MCF 10A (cell line): ENCODE results near the gene COX6B2. TPM values are rescaled to one million over a fixed set of nuclear protein-coding genes. Genes with fewer than 3 reads are reported as not detected.

Experiments
- BruUV-seq: library from RNA; stranded (reverse); fragments of 400-500 nt; replicated peaks from 2 replicates; lab custom pipeline; 2021; lab: Mats Ljungman, UMichigan
- CTCF ChIA-PET: fragments of 300-600 bp; sonication (Branson Sonifier 250); formaldehyde crosslinking; extraction: SDS; loops from one replicate; lab custom pipeline; 2021; ENCODE audit warnings: antibody characterized with exemption, inconsistent platforms; lab: Yijun Ruan, JAX
- POLR2A ChIA-PET: fragments of 300-600, 350-650 bp; sonication (Branson Sonifier 250); formaldehyde crosslinking; extraction: SDS; loops from one replicate; lab custom pipeline; 2020; ENCODE audit warnings: antibody characterized with exemption, inconsistent platforms; lab: Yijun Ruan, JAX
- DNase-seq: peaks from one replicate; pipeline ENCODE4 v3.0.0-alpha.2; 2018; ENCODE audit not compliant: unreplicated experiment
- H3K27ac Mint-ChIP-seq: one replicate; pipeline ENCODE4 v1.8.0; 2022; ENCODE audit warnings: mild to moderate bottlenecking, low read depth, mixed read lengths; ENCODE audit not compliant: unreplicated experiment
- H3K27me3 Mint-ChIP-seq: one replicate; pipeline ENCODE4 v1.8.0; 2022; ENCODE audit warnings: mixed read lengths; ENCODE audit not compliant: insufficient read depth, unreplicated experiment
- H3K36me3 Mint-ChIP-seq: one replicate; pipeline ENCODE4 v1.8.0; 2022; ENCODE audit warnings: mild to moderate bottlenecking, moderate library complexity, mixed read lengths; ENCODE audit not compliant: insufficient read depth, unreplicated experiment
- H3K4me1 Mint-ChIP-seq: one replicate; pipeline ENCODE4 v1.8.0; 2022; ENCODE audit warnings: mixed read lengths; ENCODE audit not compliant: insufficient read depth, unreplicated experiment
- H3K4me3 Mint-ChIP-seq: one replicate; pipeline ENCODE4 v1.8.0; 2022; ENCODE audit warnings: mild to moderate bottlenecking, moderate library complexity, mixed read lengths; ENCODE audit not compliant: unreplicated experiment
- H3K9me3 Mint-ChIP-seq: one replicate; pipeline ENCODE4 v1.8.0; 2022; ENCODE audit warnings: mixed read lengths; ENCODE audit not compliant: unreplicated experiment
- intact Hi-C: fragments of 100-400 bp; cut with micrococcal nuclease; formaldehyde crosslinking; loops from 2 replicates; pipeline ENCODE4 v1.14.1; 2022
- total RNA-seq: library from RNA; stranded (reverse); gene quantifications from 2 replicates; pipeline ENCODE4 v1.2.3, GENCODE V29; 2022
- TF ChIP-seq, protein P1 (sequence below): fragments of 200-600 bp; IDR thresholded peaks from one replicate; pipeline ENCODE4 v1.8.0; 2022; ENCODE audit warnings: antibody characterized with exemption, mild to moderate bottlenecking; ENCODE audit not compliant: unreplicated experiment

COX6B2 gene
- total RNA-seq, 1 experiment from 2014 or later: 0.33 TPM

DNA sequence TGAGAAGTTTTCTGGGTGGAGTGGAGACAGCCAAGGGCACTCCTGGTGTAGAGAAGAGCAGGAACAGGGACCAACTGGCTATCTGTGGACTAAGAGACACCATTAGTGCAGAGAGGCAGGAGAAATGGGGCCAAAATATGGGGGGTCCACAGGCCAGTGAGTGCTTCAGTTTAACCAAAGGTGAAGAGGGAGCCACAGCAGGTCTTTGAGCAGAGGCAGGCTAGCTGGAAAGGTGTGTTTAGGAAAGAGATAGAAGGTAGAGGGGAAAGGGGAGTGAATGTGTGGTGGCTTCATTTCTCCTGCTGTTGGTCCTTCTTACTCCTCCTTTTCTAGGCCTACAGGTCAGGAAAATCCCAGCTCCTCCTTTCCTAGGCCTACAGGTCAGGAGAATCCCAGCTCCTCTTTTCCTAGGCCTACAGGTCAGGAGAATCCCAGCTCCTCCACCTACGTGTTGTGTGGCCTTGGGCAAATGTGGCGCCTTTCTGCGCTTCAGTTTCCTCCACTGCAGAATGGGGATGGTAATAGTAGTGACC lies 28.1 kb upstream of the COX6B2 start:
- H3K4me3 Mint-ChIP-seq: peak overlapping the region; percentile 89
- peak overlapping the region; percentile 90 for H3K27ac Mint-ChIP-seq
- H3K4me1 Mint-ChIP-seq: peaks cover 26% of the 10 kb centered on the region
- no peaks in the 10 kb centered on the region for H3K9me3 Mint-ChIP-seq
- no peak for DNase-seq
- H3K36me3 Mint-ChIP-seq: peaks cover 32% of the 10 kb centered on the region
- no peaks in the 10 kb centered on the region for H3K27me3 Mint-ChIP-seq
- TF ChIP-seq, protein P1, sequence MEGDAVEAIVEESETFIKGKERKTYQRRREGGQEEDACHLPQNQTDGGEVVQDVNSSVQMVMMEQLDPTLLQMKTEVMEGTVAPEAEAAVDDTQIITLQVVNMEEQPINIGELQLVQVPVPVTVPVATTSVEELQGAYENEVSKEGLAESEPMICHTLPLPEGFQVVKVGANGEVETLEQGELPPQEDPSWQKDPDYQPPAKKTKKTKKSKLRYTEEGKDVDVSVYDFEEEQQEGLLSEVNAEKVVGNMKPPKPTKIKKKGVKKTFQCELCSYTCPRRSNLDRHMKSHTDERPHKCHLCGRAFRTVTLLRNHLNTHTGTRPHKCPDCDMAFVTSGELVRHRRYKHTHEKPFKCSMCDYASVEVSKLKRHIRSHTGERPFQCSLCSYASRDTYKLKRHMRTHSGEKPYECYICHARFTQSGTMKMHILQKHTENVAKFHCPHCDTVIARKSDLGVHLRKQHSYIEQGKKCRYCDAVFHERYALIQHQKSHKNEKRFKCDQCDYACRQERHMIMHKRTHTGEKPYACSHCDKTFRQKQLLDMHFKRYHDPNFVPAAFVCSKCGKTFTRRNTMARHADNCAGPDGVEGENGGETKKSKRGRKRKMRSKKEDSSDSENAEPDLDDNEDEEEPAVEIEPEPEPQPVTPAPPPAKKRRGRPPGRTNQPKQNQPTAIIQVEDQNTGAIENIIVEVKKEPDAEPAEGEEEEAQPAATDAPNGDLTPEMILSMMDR: no peak
- CTCF ChIA-PET: interaction anchor here (0.6 to 3.4 kb wide), 17 partner anchors 14 to 293 kb away, joined by 3 to 61 read pairs (median 4); no protein-coding TSS in a partner anchor
- POLR2A ChIA-PET: interaction anchor here (0.6 to 6.1 kb wide), 7 partner anchors 16 to 93 kb away, joined by 3 to 98 read pairs (median 10); partner anchors contain the start of genes KMT5C, UBE2S and ZNF628
- intact Hi-C loops: no loop called here
- no TSS peak for BruUV-seq

DNA sequence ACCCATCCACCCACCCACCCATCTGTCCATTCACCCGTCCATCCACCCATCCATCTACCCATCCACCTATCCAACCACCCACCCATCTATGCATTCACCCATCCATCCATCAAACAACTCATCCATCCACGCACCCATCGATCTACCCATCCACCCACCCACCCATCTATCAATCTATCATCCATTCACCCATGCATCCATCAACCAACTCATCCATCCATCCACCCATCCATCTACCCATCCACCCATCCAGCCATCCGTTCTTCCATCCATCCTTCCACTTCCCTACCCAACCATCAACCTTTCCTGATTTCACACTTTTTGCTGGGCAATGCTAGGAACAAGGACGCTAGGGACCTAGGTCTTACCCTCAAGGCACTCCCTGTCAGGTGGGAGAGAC lies 27.5 kb upstream of the COX6B2 start:
- no TSS peak for BruUV-seq
- peaks cover 26% of the 10 kb centered on the region for H3K36me3 Mint-ChIP-seq
- peaks cover 26% of the 10 kb centered on the region for H3K4me1 Mint-ChIP-seq
- no peaks in the 10 kb centered on the region for H3K27me3 Mint-ChIP-seq
- ChIA-PET POLR2A (no interaction called here), CTCF (interaction anchor here (0.8 to 3.4 kb wide), 6 partner anchors 61 to 256 kb away, joined by 3 to 61 read pairs (median 13); no protein-coding TSS in a partner anchor)
- H3K27ac Mint-ChIP-seq: peak overlapping the region; percentile 90
- peak overlapping the region; percentile 89 for H3K4me3 Mint-ChIP-seq
- H3K9me3 Mint-ChIP-seq: no peaks in the 10 kb centered on the region
- no peak for DNase-seq
- intact Hi-C loops: no loop called here
- TF ChIP-seq, protein P1: no peak

DNA sequence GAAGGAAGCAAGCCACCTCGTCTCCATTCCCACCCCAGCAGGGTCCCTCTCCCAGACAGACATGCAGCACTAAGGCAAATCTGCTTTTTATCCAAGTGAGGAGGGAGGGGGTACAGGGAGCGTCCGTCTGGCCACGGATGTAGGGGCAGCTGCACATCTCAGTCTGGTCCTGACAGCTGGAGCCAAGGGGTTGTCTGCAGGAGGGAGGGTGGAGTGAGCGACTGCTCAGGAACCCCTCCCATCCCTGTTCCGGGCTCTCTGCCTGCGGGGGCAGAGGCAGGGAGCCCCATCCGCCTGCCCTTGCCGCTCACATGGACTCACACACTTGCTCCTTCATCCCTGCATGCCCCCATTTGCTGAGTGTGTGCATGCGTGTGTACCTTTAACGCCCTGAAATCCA lies 24.7 kb upstream of the COX6B2 start:
- intact Hi-C loops: no loop called here
- Mint-ChIP-seq H3K4me1 (peaks cover 31% of the 10 kb centered on the region), H3K36me3 (peaks cover 6% of the 10 kb centered on the region), H3K9me3 (no peaks in the 10 kb centered on the region), H3K4me3 (no peak overlapping the region), H3K27me3 (peaks cover 2% of the 10 kb centered on the region), H3K27ac (no peak overlapping the region)
- ChIA-PET CTCF (no interaction called here), POLR2A (interaction anchor here (0.5 to 0.6 kb wide), 2 partner anchors 31 to 40 kb away, joined by 3 read pairs; no protein-coding TSS in a partner anchor)
- DNase-seq: no peak
- BruUV-seq: no TSS peak
- TF ChIP-seq, protein P1: no peak

DNA sequence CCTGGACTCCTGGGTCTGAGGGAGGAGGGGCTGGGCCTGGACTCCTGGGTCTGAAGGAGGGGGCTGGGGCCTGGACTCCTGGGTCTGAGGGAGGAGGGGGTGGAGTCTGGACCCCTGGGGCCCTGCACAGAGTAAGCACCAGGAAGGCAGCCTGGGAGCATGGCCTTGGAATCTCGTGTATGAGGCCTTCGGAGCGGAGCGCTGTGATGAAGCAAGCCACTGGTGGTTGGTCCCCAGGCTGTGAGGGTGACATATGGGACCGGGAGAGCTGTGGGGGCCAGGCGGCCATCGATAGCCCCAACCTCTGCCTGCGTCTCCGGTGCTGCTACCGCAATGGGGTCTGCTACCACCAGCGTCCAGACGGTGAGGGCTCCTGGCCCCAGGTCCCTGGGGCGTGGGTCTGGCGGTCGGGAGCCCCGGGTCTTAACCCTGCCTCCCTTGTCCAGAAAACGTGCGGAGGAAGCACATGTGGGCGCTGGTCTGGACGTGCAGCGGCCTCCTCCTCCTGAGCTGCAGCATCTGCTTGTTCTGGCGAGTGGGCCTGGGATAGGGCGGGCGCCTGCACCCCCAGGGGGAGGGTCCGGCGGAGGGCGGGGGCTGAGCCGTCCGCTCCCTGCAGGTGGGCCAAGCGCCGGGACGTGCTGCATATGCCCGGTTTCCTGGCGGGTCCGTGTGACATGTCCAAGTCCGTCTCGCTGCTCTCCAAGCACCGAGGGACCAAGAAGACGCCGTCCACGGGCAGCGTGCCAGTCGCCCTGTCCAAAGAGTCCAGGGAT lies 23.0 kb upstream of the COX6B2 start:
- BruUV-seq: no TSS peak
- TF ChIP-seq, protein P1: no peak
- no peak for DNase-seq
- Mint-ChIP-seq H3K9me3 (no peaks in the 10 kb centered on the region), H3K27ac (no peak overlapping the region), H3K27me3 (peaks cover 11% of the 10 kb centered on the region), H3K4me3 (no peak overlapping the region), H3K36me3 (peaks cover 6% of the 10 kb centered on the region), H3K4me1 (peaks cover 29% of the 10 kb centered on the region)
- CTCF ChIA-PET: interaction anchor here (1.3 kb wide), 1 partner anchor 10 kb away, joined by 4 read pairs; no protein-coding TSS in a partner anchor
- intact Hi-C loops: no loop called here
- POLR2A ChIA-PET: interaction anchor here (0.7 to 1.2 kb wide), 2 partner anchors 22 to 37 kb away, joined by 3 to 4 read pairs; no protein-coding TSS in a partner anchor
